COLO829 (cell line): ENCODE measurements around the gene NPIPA7.
"Not testable (repeated sequence)": the region's sequence is repeated elsewhere in the genome, so short reads cannot be mapped to it uniquely, and the experiment has no call there.

Experiments
- DNase-seq: peaks from one replicate; pipeline ENCODE4 v3.0.0; 2012; ENCODE audit warnings: low spot score

NPIPA7 gene

GRCh38 chr16:16378840-16379239 lies at the start of gene NPIPA7:
Gene NPIPA7, plus strand, starts transcription at chr16:16379140. Its CDS starts 105 bp downstream, at chr16:16379245.
- DNase-seq: not testable (repeated sequence)

- DNase-seq: not testable (repeated sequence)
Observed at GRCh38 chr16:16331466-16331865, 47.5 kb upstream of the NPIPA7 start.

GRCh38 chr16:16357556-16357955 lies 21.4 kb upstream of the NPIPA7 start:
- DNase-seq: not testable (repeated sequence)

GRCh38 chr16:16358539-16359240 lies 20.2 kb upstream of the NPIPA7 start:
- DNase-seq: not testable (repeated sequence)

GRCh38 chr16:16363595-16363994 lies 15.3 kb upstream of the NPIPA7 start:
- DNase-seq: not testable (repeated sequence)

GRCh38 chr16:16364100-16364499 lies 14.8 kb upstream of the NPIPA7 start:
- not testable (repeated sequence) for DNase-seq

GRCh38 chr16:16364701-16365100 lies 14.2 kb upstream of the NPIPA7 start:
- DNase-seq: not testable (repeated sequence)

GRCh38 chr16:16365319-16365718 lies 13.6 kb upstream of the NPIPA7 start:
- not testable (repeated sequence) for DNase-seq

GRCh38 chr16:16365851-16366250 lies 13.1 kb upstream of the NPIPA7 start:
- DNase-seq: not testable (repeated sequence)

- not testable (repeated sequence) for DNase-seq
Observed at GRCh38 chr16:16366552-16367284, 12.2 kb upstream of the NPIPA7 start.

- DNase-seq: not testable (repeated sequence)
Observed at GRCh38 chr16:16367285-16367628, 11.7 kb upstream of the NPIPA7 start.

GRCh38 chr16:16369081-16369856 lies 9.7 kb upstream of the NPIPA7 start:
- DNase-seq: not testable (repeated sequence)

- not testable (repeated sequence) for DNase-seq
Observed at GRCh38 chr16:16371136-16371735, 7.7 kb upstream of the NPIPA7 start.

- DNase-seq: not testable (repeated sequence)
Observed at GRCh38 chr16:16374192-16374591, 4.7 kb upstream of the NPIPA7 start.

GRCh38 chr16:16399685-16400084 lies 20.7 kb downstream of the NPIPA7 start:
- not testable (repeated sequence) for DNase-seq

- not testable (repeated sequence) for DNase-seq
Observed at GRCh38 chr16:16402333-16402732, 23.4 kb downstream of the NPIPA7 start.

- not testable (repeated sequence) for DNase-seq
Observed at GRCh38 chr16:16404283-16404682, 25.3 kb downstream of the NPIPA7 start.

- DNase-seq: not testable (repeated sequence)
Observed at GRCh38 chr16:16405421-16405820, 26.5 kb downstream of the NPIPA7 start.

- DNase-seq: not testable (repeated sequence)
Observed at GRCh38 chr16:16408430-16408829, 29.5 kb downstream of the NPIPA7 start.

GRCh38 chr16:16413773-16414172 lies 34.8 kb downstream of the NPIPA7 start:
- DNase-seq: not testable (repeated sequence)

- DNase-seq: not testable (repeated sequence)
Observed at GRCh38 chr16:16417071-16417470, 38.1 kb downstream of the NPIPA7 start.
